Transverse colon (tissue), 4 donors: ENCODE measurements around the gene SPECC1.

ENCODE experiments used
- POLR2A ChIP-seq: fragments of 450-650 bp; IDR thresholded peaks from one replicate; pipeline ENCODE4 v1.6.1; 2016; ENCODE audit warnings: antibody characterized with exemption, mild to moderate bottlenecking, moderate library complexity
- POLR2AphosphoS5 ChIP-seq, 3 donors: sonication (generic); formaldehyde crosslinking; IDR thresholded peaks; one replicate each; pipeline ENCODE4 v1.6.1; 2016; ENCODE audit warnings: antibody characterized with exemption in 3 of 3
- TF ChIP-seq, protein P1 (sequence below), 5 experiments: fragments of 200-600 bp in 3 of 5; fragments of 450-650 bp in 2 of 5; sonication (generic) in 3 of 5; IDR thresholded peaks; 1 replicate in 2 of 5; 2 replicates in 3 of 5; pipeline ENCODE4 v1.5.1; 2016 to 2017; ENCODE audit warnings: antibody characterized with exemption in 5 of 5, inconsistent platforms in 3 of 5, mild to moderate bottlenecking in 2 of 5, moderate library complexity in 1 of 5

DNA sequence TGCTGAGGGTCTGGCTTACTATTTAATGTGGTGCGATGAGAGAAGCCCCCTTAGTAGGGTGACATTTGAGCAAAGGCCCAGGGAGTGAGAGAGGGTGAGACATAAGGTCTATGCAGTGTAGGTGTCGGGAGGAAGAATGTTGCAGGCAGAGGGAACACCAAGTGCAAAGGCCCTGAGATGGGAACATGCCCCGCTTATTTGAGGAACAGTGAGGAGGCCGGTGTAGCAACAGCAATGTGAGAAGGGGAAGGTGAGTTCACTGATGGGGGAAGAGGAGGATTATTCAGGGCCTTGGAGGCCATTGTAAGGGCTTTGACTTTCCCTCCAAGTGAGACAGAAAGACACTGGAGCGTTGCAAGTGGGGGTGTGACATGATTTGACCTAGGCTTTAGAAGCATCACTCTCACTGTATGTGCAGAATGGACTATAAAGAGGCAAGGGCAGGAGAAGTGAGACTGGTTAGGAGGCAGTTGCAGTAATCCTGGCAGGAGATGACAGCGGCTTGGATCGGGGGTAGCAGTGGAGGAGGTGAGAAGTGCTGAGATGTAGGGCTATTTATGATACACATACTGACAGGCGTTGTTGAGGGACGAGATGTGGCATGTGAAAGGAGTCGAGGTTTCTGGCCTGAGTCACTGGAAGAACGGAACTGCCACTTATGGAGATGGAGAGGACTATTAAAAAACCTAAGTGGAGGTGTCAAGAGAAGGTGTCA, 145.3 kb downstream of the SPECC1 start:
- TF ChIP-seq, protein P1, sequence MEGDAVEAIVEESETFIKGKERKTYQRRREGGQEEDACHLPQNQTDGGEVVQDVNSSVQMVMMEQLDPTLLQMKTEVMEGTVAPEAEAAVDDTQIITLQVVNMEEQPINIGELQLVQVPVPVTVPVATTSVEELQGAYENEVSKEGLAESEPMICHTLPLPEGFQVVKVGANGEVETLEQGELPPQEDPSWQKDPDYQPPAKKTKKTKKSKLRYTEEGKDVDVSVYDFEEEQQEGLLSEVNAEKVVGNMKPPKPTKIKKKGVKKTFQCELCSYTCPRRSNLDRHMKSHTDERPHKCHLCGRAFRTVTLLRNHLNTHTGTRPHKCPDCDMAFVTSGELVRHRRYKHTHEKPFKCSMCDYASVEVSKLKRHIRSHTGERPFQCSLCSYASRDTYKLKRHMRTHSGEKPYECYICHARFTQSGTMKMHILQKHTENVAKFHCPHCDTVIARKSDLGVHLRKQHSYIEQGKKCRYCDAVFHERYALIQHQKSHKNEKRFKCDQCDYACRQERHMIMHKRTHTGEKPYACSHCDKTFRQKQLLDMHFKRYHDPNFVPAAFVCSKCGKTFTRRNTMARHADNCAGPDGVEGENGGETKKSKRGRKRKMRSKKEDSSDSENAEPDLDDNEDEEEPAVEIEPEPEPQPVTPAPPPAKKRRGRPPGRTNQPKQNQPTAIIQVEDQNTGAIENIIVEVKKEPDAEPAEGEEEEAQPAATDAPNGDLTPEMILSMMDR (IDR thresholded peaks at IDR 0.05): no peak
- TF ChIP-seq POLR2AphosphoS5 (IDR thresholded peaks at IDR 0.05) (no peak), POLR2A (no peak)
